ENCODE results near the gene CBLL2.

CBLL2 gene

GRCh38 chrX:22313766-22314165, 41.1 kb downstream of the CBLL2 start:
- DNase-seq (ENCODE audit: insufficient read length, low spot score): no peak
- TF ChIP-seq CTCF (IDR thresholded peaks at IDR 0.05; ENCODE audit: insufficient read depth, missing control alignments): no peak
- FAIRE-seq: no peak

DNA sequence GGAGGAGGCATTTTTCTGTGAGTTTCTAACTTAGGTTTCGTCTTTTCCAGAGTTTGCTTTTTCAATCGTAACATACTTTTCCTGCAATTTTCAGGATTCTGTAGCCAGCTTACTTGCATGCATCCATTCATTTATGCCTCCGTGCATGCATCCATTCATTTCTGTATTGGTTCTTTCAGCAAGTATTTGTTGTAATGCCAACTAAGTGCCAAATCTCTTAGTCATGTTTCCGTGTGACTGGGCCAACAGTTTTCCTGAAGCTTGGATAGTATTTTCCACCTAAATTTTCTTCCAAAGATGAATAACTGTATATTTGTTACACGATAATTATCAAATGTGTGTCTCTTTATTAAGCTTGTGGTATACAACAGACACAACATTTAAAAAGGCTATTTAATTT, 41.5 kb downstream of the CBLL2 start:
- TF ChIP-seq CTCF (IDR thresholded peaks at IDR 0.05; ENCODE audit: insufficient read depth, missing control alignments): no peak
- DNase-seq (ENCODE audit: insufficient read length, low spot score): no peak
- FAIRE-seq: no peak

- FAIRE-seq (no peak), DNase-seq (ENCODE audit: insufficient read length, low spot score) (no peak)
- no peak for TF ChIP-seq CTCF (IDR thresholded peaks at IDR 0.05; ENCODE audit: insufficient read depth, missing control alignments)
Measured at GRCh38 chrX:22314692-22315091, 42.0 kb downstream of the CBLL2 start.

- FAIRE-seq (no peak), DNase-seq (ENCODE audit: insufficient read length, low spot score) (no peak)
- no peak for TF ChIP-seq CTCF (IDR thresholded peaks at IDR 0.05; ENCODE audit: insufficient read depth, missing control alignments)
Measured at GRCh38 chrX:22315151-22315550, 42.4 kb downstream of the CBLL2 start.

DNA sequence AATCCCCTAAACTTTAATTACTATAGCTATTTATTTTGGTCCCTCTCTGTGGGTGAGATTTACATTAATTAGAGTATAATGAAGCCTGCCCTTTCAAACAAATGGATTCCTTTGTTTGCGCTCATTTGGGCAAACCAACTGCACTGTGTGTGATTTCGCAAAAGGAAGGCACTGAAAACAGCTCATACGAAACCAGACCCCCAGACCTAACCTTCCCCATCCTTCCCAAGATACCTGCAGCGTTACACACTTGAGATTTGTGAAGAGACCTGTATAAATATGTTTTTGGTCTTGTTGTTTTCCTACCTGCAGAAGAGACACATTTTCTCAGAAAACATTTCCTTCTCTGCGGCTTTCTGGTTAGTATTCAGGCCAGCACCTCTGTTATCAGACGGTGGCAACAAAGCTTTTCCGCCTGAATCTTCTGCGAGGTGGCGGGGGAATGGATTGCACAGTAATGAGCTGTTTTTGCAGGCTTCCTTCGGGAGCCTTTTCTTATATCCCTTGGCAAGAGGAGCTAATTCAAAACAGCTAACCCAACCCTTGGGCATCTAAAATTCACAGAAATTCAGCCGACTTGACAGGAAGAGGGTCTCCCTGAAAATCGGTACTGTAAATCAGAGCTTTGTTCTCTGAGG, 47.6 kb downstream of the CBLL2 start:
- FAIRE-seq: no peak
- DNase-seq (ENCODE audit: insufficient read length, low spot score): no peak
- TF ChIP-seq CTCF (IDR thresholded peaks at IDR 0.05; ENCODE audit: insufficient read depth, missing control alignments): no peak

GRCh38 chrX:22323541-22323940, 50.8 kb downstream of the CBLL2 start:
- DNase-seq (ENCODE audit: insufficient read length, low spot score) (no peak), FAIRE-seq (no peak)
- TF ChIP-seq CTCF (IDR thresholded peaks at IDR 0.05; ENCODE audit: insufficient read depth, missing control alignments): no peak

Data from D721Med (cell line).